ENCODE results near the gene ALG1. TPM values are rescaled to one million over a fixed set of nuclear protein-coding genes. Genes with fewer than 3 reads are reported as not detected.

ALG1 gene, protein sequence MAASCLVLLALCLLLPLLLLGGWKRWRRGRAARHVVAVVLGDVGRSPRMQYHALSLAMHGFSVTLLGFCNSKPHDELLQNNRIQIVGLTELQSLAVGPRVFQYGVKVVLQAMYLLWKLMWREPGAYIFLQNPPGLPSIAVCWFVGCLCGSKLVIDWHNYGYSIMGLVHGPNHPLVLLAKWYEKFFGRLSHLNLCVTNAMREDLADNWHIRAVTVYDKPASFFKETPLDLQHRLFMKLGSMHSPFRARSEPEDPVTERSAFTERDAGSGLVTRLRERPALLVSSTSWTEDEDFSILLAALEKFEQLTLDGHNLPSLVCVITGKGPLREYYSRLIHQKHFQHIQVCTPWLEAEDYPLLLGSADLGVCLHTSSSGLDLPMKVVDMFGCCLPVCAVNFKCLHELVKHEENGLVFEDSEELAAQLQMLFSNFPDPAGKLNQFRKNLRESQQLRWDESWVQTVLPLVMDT
- polyA plus RNA-seq (2012; ENCODE audit: insufficient read depth, insufficient read length, low read depth), result 22.8 TPM

DNA sequence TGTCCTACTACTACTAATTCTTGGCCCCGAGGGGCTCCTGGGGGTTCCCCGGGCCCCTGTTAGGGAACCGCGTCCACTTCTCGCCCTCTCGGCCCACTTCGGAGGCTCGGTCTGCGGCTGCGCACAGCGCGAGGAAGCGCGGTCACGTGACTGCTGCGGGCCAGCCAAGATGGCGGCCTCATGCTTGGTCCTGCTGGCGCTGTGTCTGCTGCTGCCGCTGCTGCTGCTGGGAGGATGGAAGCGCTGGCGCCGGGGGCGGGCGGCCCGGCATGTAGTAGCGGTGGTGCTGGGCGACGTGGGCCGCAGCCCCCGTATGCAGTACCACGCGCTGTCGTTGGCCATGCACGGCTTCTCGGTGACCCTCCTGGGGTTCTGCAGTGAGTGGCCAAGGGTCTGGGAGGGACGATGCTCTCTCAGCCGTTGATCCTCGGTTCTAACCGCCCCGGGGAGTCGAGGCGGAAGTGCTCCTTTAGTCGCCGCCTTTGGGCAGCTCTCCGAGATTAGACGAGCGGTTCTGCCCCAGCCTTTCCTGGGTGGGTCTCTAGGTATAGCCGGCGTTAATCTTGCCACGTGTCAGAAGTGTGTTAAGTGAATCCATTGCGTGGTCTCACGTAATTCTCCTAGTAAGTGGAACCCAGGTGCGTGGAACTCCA is at the start of gene ALG1:
Gene ALG1, plus strand, starts transcription at position 163 of the 653 bp plus-strand sequence. Its CDS starts 7 bp downstream, at position 170.
- TF ChIP-seq, protein P1, sequence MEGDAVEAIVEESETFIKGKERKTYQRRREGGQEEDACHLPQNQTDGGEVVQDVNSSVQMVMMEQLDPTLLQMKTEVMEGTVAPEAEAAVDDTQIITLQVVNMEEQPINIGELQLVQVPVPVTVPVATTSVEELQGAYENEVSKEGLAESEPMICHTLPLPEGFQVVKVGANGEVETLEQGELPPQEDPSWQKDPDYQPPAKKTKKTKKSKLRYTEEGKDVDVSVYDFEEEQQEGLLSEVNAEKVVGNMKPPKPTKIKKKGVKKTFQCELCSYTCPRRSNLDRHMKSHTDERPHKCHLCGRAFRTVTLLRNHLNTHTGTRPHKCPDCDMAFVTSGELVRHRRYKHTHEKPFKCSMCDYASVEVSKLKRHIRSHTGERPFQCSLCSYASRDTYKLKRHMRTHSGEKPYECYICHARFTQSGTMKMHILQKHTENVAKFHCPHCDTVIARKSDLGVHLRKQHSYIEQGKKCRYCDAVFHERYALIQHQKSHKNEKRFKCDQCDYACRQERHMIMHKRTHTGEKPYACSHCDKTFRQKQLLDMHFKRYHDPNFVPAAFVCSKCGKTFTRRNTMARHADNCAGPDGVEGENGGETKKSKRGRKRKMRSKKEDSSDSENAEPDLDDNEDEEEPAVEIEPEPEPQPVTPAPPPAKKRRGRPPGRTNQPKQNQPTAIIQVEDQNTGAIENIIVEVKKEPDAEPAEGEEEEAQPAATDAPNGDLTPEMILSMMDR (IDR thresholded peaks at IDR 0.05; ENCODE audit: low read depth, low read length), result no peak
- Histone ChIP-seq H3K27me3 (peaks cover 8% of the 10 kb centered on the region; the same call in 1 of the 2 replicates), H3K9me3 (no peaks in the 10 kb centered on the region), H3K4me3 (ENCODE audit: low read depth, low read length) (peak within 1 kb of the TSS; percentile 81), H3K4me1 (no peaks in the 10 kb centered on the region), H3K36me3 (peaks cover 20% of the 10 kb centered on the region; the same call in 1 of the 2 replicates)
- peak; percentile 91 for DNase-seq

DNA sequence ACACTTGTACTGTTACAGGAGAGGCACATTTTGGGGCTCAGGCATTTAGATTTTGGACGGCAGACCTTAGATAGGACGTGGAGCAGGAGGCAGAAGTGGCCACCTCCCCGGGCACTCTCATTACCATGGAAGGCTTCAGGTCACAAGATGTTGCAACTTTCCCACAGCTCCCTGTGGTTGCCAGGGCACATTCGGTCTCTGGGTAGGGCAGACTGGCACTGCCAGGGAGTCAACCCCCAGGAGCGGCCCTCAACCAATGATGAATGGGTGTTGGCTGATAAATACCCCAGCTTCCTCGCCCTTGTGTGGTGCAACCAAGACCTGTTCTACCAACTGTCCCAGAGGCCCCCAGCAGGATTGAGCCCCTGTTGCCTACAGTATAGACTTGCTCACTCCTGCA is 49.1 kb upstream of the ALG1 start:
- Histone ChIP-seq H3K27me3 (peaks cover 35% of the 10 kb centered on the region), H3K4me1 (no peaks in the 10 kb centered on the region), H3K36me3 (no peaks in the 10 kb centered on the region), H3K9me3 (no peaks in the 10 kb centered on the region), H3K4me3 (ENCODE audit: low read depth, low read length) (no peak overlapping the region)
- TF ChIP-seq, protein P1 (IDR thresholded peaks at IDR 0.05; ENCODE audit: low read depth, low read length), result no peak
- DNase-seq, result no peak

DNA sequence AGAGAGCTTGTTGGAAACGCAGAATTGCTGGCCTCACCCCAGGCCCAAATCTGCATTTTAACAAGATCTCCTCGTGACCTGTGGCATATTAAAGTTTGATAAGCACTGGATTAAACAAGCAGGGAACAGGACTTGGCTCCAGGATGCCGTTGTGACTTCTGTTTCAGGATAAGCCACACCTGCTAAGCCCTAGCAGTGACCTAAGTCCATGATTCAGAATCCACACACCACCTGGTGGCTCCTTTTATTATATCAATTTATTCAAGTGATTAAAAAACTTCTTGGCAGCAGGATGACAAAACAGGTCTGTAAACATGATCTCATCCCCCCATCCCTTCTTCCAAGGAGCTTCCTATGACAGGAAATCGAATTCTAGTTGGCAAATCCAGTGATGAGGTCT is 47.0 kb upstream of the ALG1 start:
- Histone ChIP-seq H3K27me3 (peaks cover 30% of the 10 kb centered on the region), H3K4me1 (no peaks in the 10 kb centered on the region), H3K36me3 (no peaks in the 10 kb centered on the region), H3K9me3 (no peaks in the 10 kb centered on the region), H3K4me3 (ENCODE audit: low read depth, low read length) (no peak overlapping the region)
- TF ChIP-seq, protein P1 (IDR thresholded peaks at IDR 0.05; ENCODE audit: low read depth, low read length), result peak; percentile 33
- DNase-seq, result no peak

DNA sequence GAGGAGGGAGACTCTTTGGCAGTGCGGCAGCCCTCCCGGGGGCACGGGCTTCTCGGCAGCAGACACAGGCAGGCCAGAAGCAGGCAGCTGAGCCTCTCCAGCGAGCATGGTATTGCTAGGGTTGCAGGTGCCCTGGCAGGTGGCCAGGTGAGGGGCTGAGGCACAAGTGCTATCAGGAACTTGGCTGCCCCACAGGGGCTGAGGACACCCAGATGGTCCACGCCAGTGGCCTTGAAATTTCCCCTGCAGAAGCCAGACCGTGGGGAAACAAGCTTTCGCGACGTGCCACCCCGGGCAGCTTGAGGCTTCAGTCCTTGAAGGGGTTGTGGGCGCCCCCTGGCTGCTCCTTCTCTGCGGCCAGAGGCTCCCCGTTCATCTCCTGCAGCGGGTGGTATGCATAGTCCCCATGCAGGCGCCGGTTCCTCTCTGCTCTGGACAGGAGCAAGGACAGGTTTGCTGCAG is 46.4 kb upstream of the ALG1 start:
- DNase-seq, result peak; percentile 69
- TF ChIP-seq, protein P1 (IDR thresholded peaks at IDR 0.05; ENCODE audit: low read depth, low read length), result peak; percentile 67
- H3K4me3 ChIP-seq (ENCODE audit: low read depth, low read length), result no peak overlapping the region
- H3K27me3 ChIP-seq, result peaks cover 24% of the 10 kb centered on the region
- H3K9me3 ChIP-seq, result no peaks in the 10 kb centered on the region
- no peaks in the 10 kb centered on the region for H3K4me1 ChIP-seq
- no peaks in the 10 kb centered on the region for H3K36me3 ChIP-seq

DNA sequence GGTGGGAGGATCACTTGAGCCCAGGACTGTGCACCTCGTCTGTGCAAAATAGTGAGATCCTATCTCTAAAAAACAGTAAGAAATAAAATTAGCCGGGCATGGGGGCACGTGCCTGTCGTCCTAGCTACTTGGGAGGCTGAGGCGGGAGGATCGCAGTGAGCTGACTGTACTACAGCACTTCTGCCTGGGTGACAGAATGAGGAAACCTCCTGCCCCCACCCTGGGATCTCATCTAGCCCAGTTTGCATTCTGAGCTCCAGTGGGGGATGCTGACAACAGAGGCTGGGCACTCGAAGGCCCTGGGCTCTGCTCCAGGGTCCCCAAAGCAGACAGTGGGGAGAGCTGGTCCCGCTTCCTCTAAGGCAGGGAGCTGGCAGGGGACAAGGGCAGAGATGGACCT is 45.0 kb upstream of the ALG1 start:
- H3K4me3 ChIP-seq (ENCODE audit: low read depth, low read length), result no peak overlapping the region
- no peaks in the 10 kb centered on the region for H3K4me1 ChIP-seq
- no peaks in the 10 kb centered on the region for H3K36me3 ChIP-seq
- H3K27me3 ChIP-seq, result peaks cover 15% of the 10 kb centered on the region
- DNase-seq, result no peak
- TF ChIP-seq, protein P1 (IDR thresholded peaks at IDR 0.05; ENCODE audit: low read depth, low read length), result no peak
- H3K9me3 ChIP-seq, result no peaks in the 10 kb centered on the region
